Mesothelial cell of epicardium (in vitro differentiated cells): ENCODE measurements around the gene D2HGDH. TPM values are rescaled to one million over a fixed set of nuclear protein-coding genes. Genes with fewer than 3 reads are reported as not detected.
"Not testable (repeated sequence)": the region's sequence is repeated elsewhere in the genome, so short reads cannot be mapped to it uniquely, and the experiment has no call there.

ENCODE experiments used
- DNase-seq, 2 experiments: peaks; one replicate each; pipeline ENCODE4 v3.0.0; 2021; ENCODE audit warnings: low spot score in 2 of 2; ENCODE audit not compliant: unreplicated experiment in 2 of 2
- H3K27ac Mint-ChIP-seq: 2 replicates; pipeline ENCODE4 v1.8.0; 2021; ENCODE audit warnings: mixed read lengths
- H3K27me3 Mint-ChIP-seq: 2 replicates; pipeline ENCODE4 v1.8.0; 2021; ENCODE audit warnings: low read depth, mixed read lengths
- H3K36me3 Mint-ChIP-seq: 2 replicates; pipeline ENCODE4 v1.8.0; 2021; ENCODE audit warnings: mixed read lengths
- H3K4me1 Mint-ChIP-seq: 2 replicates; pipeline ENCODE4 v1.8.0; 2021; ENCODE audit warnings: mixed read lengths
- H3K4me3 Mint-ChIP-seq: 2 replicates; pipeline ENCODE4 v1.8.0; 2021; ENCODE audit warnings: mild to moderate bottlenecking, moderate library complexity, mixed read lengths
- H3K9me3 Mint-ChIP-seq: 2 replicates; pipeline ENCODE4 v1.8.0; 2021; ENCODE audit warnings: mixed read lengths
- total RNA-seq: library from RNA; stranded (reverse); gene quantifications from 3 replicates; pipeline ENCODE4 v1.2.1, GENCODE V29; 2021
- TF ChIP-seq, protein P1 (sequence below): fragments of 200-600 bp; sonication (generic); IDR thresholded peaks from one replicate; pipeline ENCODE4 v1.5.0; 2021; ENCODE audit warnings: antibody characterized with exemption; ENCODE audit not compliant: unreplicated experiment

Gene D2HGDH
- total RNA-seq, 1 donor from 2014 or later: 60.3 TPM

DNA sequence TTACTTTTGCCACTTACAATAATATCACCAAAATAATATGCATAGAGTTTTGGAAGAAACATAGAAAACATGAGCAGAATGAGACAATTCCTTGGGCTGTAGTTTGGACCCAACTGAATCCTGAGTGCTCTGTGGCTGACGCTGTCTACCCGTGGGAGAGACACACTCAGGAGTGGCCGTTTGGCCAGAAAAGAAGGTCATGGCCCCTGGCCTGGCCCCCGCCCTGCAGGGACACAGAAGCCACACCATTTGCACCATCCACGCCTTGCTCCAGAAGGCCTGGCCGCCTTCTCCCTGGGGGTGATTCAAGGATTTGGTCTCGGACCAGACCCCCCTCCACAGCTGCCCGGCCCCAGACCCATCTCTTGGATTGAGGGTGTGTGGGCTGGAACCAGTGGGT, 6.4 kb upstream of the D2HGDH start:
- H3K36me3 Mint-ChIP-seq: peaks cover 30% of the 10 kb centered on the region
- no peak overlapping the region for H3K4me3 Mint-ChIP-seq
- peaks cover 13% of the 10 kb centered on the region for H3K9me3 Mint-ChIP-seq
- no peak for DNase-seq
- peaks cover 5% of the 10 kb centered on the region for H3K4me1 Mint-ChIP-seq
- no peak overlapping the region for H3K27ac Mint-ChIP-seq
- TF ChIP-seq, protein P1, sequence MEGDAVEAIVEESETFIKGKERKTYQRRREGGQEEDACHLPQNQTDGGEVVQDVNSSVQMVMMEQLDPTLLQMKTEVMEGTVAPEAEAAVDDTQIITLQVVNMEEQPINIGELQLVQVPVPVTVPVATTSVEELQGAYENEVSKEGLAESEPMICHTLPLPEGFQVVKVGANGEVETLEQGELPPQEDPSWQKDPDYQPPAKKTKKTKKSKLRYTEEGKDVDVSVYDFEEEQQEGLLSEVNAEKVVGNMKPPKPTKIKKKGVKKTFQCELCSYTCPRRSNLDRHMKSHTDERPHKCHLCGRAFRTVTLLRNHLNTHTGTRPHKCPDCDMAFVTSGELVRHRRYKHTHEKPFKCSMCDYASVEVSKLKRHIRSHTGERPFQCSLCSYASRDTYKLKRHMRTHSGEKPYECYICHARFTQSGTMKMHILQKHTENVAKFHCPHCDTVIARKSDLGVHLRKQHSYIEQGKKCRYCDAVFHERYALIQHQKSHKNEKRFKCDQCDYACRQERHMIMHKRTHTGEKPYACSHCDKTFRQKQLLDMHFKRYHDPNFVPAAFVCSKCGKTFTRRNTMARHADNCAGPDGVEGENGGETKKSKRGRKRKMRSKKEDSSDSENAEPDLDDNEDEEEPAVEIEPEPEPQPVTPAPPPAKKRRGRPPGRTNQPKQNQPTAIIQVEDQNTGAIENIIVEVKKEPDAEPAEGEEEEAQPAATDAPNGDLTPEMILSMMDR: no peak
- H3K27me3 Mint-ChIP-seq: no peaks in the 10 kb centered on the region

DNA sequence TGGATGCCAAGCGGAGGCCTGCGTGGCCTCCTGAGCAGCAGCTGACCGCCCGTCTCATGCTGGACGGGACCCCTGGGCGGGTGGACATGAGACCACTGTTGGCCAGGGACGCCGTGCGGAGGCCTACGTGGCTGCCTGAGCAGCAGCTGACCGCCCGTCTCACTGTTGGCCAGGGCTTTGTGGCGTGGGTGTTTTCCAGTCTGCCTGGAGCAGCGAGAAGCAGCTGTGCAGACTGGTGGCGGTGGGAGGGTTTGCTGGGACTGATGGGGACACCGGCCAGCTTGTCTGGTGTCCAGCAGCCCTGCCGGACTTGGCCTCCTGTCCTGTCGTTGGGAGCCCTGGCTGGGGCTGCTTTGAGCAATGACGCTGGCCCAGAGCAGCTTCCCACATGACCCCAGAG, 5.8 kb upstream of the D2HGDH start:
- TF ChIP-seq, protein P1: no peak
- H3K36me3 Mint-ChIP-seq: peaks cover 24% of the 10 kb centered on the region
- peaks cover 7% of the 10 kb centered on the region for H3K9me3 Mint-ChIP-seq
- peaks cover 5% of the 10 kb centered on the region for H3K4me1 Mint-ChIP-seq
- H3K4me3 Mint-ChIP-seq: no peak overlapping the region
- no peaks in the 10 kb centered on the region for H3K27me3 Mint-ChIP-seq
- H3K27ac Mint-ChIP-seq: no peak overlapping the region
- no peak for DNase-seq

DNA sequence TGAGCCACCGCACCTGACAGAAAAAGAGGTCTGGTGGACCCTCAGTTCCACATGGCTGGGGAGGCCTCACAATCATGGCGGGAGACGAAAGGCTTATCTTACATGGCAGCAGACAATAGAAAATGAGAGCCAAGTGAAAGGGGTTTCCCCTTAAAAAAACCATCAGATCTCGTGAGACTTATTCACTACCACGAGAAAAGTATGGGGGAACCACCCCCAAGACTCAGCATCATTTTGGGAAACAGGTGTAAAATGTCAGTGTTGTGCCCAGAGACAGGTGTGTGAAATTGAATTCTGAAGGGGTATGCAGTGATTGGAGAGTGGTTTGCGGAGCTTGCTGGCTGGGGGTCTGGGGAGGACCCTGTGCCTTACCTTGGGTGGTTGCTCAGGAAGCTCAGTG, 4.6 kb upstream of the D2HGDH start:
- Mint-ChIP-seq H3K4me1 (peaks cover 5% of the 10 kb centered on the region), H3K4me3 (no peak overlapping the region), H3K27me3 (no peaks in the 10 kb centered on the region), H3K27ac (no peak overlapping the region), H3K36me3 (peaks cover 12% of the 10 kb centered on the region), H3K9me3 (peaks cover 4% of the 10 kb centered on the region)
- DNase-seq: no peak
- TF ChIP-seq, protein P1: no peak

DNA sequence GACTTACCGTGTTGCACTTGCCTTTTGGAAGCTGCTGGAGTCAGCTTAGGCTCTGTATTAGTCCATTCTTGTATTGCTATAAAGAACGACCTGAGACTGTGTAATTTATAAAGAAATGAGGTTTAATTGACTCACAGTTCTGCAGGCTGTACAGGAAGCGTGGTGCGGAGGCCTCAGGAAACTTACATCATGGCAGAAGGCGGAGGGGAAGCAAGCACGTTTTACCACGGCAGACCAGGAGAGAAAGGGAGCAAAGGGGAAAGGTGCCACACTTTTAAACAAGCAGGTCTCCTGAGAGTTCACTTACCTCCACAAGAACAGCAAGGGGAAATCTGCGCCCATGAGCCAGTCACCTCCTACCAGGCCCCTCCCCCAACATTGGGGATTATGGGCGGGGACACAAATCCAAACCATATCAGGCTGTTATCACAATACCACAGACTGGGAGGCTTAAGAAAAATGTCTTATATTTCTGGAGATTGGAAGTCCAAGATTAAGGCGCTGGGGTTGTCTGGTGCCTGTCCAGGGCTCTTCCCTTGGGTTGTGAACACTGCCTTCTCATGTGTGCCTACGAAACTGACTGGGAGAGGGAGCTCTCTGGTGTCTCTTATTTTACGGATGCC, 3.6 kb upstream of the D2HGDH start:
- TF ChIP-seq, protein P1: no peak
- DNase-seq: no peak
- Mint-ChIP-seq H3K4me1 (peaks cover 10% of the 10 kb centered on the region), H3K9me3 (peaks cover under 1% of the 10 kb centered on the region), H3K4me3 (no peak overlapping the region), H3K27ac (no peak overlapping the region), H3K36me3 (peaks cover 7% of the 10 kb centered on the region), H3K27me3 (no peaks in the 10 kb centered on the region)

DNA sequence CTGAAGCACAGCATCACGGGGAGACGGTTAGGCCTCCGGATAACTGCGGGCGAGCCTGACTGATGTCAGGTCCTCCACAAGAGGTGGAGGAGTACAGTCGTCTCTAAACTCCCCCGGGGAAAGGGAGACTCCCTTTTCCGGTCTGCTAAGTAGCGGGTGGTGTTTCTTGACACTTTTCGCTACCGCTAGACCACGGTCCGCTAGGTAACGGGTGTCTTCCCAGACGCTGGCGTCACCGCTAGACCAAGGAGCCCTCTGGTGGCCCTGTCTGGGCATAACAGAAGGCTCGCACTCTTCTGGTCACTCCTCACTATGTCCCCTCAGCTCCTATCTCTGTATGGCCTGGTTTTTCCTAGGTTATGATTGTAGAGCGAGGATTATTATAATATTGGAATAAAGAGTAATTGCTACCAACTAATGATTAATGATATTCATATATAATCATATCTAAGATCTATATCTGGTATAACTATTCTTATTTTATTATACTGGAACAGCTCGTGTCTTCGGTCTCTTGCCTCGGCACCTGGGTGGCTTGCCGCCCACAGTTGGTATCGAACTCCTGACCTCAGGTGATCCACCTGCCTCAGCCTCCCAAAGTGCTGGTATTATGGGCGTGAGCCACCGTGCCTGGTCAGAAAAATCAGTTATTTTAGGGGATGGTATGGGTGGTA, 1.8 kb upstream of the D2HGDH start:
- H3K27ac Mint-ChIP-seq, H3K27me3 Mint-ChIP-seq, H3K9me3 Mint-ChIP-seq, H3K36me3 Mint-ChIP-seq: not testable (repeated sequence)
- peak overlapping the region; percentile 10 for H3K4me3 Mint-ChIP-seq
- peaks cover 12% of the 10 kb centered on the region for H3K4me1 Mint-ChIP-seq
- DNase-seq: peak in 1 of 2 experiments; percentile 73
- TF ChIP-seq, protein P1: peak; percentile 63
